ENCODE results near the gene NTF3. TPM values are rescaled to one million over a fixed set of nuclear protein-coding genes. Genes with fewer than 3 reads are reported as not detected.

The NTF3 gene
- polyA plus RNA-seq, 1 donor (not counting 4 experiments of a cell fraction or from before 2014, with no cell fraction given): not detected

GRCh38 chr12:5439788-5440300, 7.9 kb downstream of the NTF3 start:
- Histone ChIP-seq H3K4me2 (ENCODE audit: control insufficient read depth, extremely low read depth, insufficient read depth, low read depth, low read length) (no peak overlapping the region), H3K36me3 (ENCODE audit: control insufficient read depth in 2 of 2, extremely low read depth in 1 of 2, insufficient read depth in 2 of 2, low read length in 2 of 2) (no peaks in the 10 kb centered on the region), H3K27ac (ENCODE audit: control insufficient read depth, insufficient read depth, low read length) (no peak overlapping the region), H2AFZ (ENCODE audit: control insufficient read depth, low read length) (no peak overlapping the region), H3K4me1 (ENCODE audit: control insufficient read depth, extremely low read depth, insufficient read depth, low read length) (no peaks in the 10 kb centered on the region), H4K20me1 (ENCODE audit: control insufficient read depth, extremely low read depth, insufficient read depth, low read length) (no peaks in the 10 kb centered on the region), H3K79me2 (ENCODE audit: control insufficient read depth, insufficient read depth, low read length) (no peaks in the 10 kb centered on the region), H3K9me3 (ENCODE audit: control insufficient read depth, low read depth, low read length) (no peaks in the 10 kb centered on the region), H3K27me3 (ENCODE audit: control insufficient read depth, extremely low read depth, insufficient read depth, low read length) (peaks cover 20% of the 10 kb centered on the region), H3K4me3 (ENCODE audit: control insufficient read depth in 2 of 3, extremely low read depth in 1 of 3, insufficient read depth in 2 of 3, low read depth in 1 of 3, low read length in 3 of 3) (no peak overlapping the region), H3K9ac (ENCODE audit: control insufficient read depth, extremely low read depth, insufficient read depth, low read length) (no peak overlapping the region), H3K9me1 (ENCODE audit: control insufficient read depth, extremely low read depth, insufficient read depth, low read length) (no peaks in the 10 kb centered on the region)
- TF ChIP-seq CTCF (optimal IDR thresholded peaks at IDR 0.05 in 1 of 3, IDR thresholded peaks at IDR 0.05 in 1 of 3, conservative IDR thresholded peaks at IDR 0.05 in 1 of 3; ENCODE audit: extremely low read depth in 1 of 3, insufficient read depth in 2 of 3, low read length in 3 of 3) (no peak), EZH2 (IDR thresholded peaks at IDR 0.05; ENCODE audit: low read length) (no peak)
- no peak for DNase-seq (ENCODE audit: low read depth, low spot score)
- FAIRE-seq: no peak
- dilution Hi-C loops (cut with MboI; ENCODE audit: extremely low pct_ligation_motif_present, low sequenced_read_pairs): no loop called here

GRCh38 chr12:5440978-5441377, 9.1 kb downstream of the NTF3 start:
- TF ChIP-seq EZH2 (IDR thresholded peaks at IDR 0.05; ENCODE audit: low read length) (no peak), CTCF (optimal IDR thresholded peaks at IDR 0.05 in 1 of 3, IDR thresholded peaks at IDR 0.05 in 1 of 3, conservative IDR thresholded peaks at IDR 0.05 in 1 of 3; ENCODE audit: extremely low read depth in 1 of 3, insufficient read depth in 2 of 3, low read length in 3 of 3) (no peak)
- FAIRE-seq (no peak), DNase-seq (ENCODE audit: low read depth, low spot score) (no peak)
- no peak overlapping the region for H2AFZ ChIP-seq (ENCODE audit: control insufficient read depth, low read length)
- H3K79me2 ChIP-seq (ENCODE audit: control insufficient read depth, insufficient read depth, low read length): no peaks in the 10 kb centered on the region
- H3K27me3 ChIP-seq (ENCODE audit: control insufficient read depth, extremely low read depth, insufficient read depth, low read length): peaks cover 8% of the 10 kb centered on the region
- H3K36me3 ChIP-seq (ENCODE audit: control insufficient read depth in 2 of 2, extremely low read depth in 1 of 2, insufficient read depth in 2 of 2, low read length in 2 of 2): no peaks in the 10 kb centered on the region
- H3K27ac ChIP-seq (ENCODE audit: control insufficient read depth, insufficient read depth, low read length): no peak overlapping the region
- H3K4me2 ChIP-seq (ENCODE audit: control insufficient read depth, extremely low read depth, insufficient read depth, low read depth, low read length): no peak overlapping the region
- H3K9me3 ChIP-seq (ENCODE audit: control insufficient read depth, low read depth, low read length): no peaks in the 10 kb centered on the region
- H4K20me1 ChIP-seq (ENCODE audit: control insufficient read depth, extremely low read depth, insufficient read depth, low read length): no peaks in the 10 kb centered on the region
- H3K9ac ChIP-seq (ENCODE audit: control insufficient read depth, extremely low read depth, insufficient read depth, low read length): no peak overlapping the region
- dilution Hi-C loops (cut with MboI; ENCODE audit: extremely low pct_ligation_motif_present, low sequenced_read_pairs): no loop called here
- no peaks in the 10 kb centered on the region for H3K9me1 ChIP-seq (ENCODE audit: control insufficient read depth, extremely low read depth, insufficient read depth, low read length)
- no peak overlapping the region for H3K4me3 ChIP-seq (ENCODE audit: control insufficient read depth in 2 of 3, extremely low read depth in 1 of 3, insufficient read depth in 2 of 3, low read depth in 1 of 3, low read length in 3 of 3)
- H3K4me1 ChIP-seq (ENCODE audit: control insufficient read depth, extremely low read depth, insufficient read depth, low read length): no peaks in the 10 kb centered on the region
